ENCODE measurements around the gene CCS.

CCS gene

GRCh38 chr11:66547662-66548009 lies 45.3 kb upstream of the CCS start:
- TF ChIP-seq, protein P1, sequence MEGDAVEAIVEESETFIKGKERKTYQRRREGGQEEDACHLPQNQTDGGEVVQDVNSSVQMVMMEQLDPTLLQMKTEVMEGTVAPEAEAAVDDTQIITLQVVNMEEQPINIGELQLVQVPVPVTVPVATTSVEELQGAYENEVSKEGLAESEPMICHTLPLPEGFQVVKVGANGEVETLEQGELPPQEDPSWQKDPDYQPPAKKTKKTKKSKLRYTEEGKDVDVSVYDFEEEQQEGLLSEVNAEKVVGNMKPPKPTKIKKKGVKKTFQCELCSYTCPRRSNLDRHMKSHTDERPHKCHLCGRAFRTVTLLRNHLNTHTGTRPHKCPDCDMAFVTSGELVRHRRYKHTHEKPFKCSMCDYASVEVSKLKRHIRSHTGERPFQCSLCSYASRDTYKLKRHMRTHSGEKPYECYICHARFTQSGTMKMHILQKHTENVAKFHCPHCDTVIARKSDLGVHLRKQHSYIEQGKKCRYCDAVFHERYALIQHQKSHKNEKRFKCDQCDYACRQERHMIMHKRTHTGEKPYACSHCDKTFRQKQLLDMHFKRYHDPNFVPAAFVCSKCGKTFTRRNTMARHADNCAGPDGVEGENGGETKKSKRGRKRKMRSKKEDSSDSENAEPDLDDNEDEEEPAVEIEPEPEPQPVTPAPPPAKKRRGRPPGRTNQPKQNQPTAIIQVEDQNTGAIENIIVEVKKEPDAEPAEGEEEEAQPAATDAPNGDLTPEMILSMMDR (IDR thresholded peaks at IDR 0.05; ENCODE audit: control insufficient read depth, extremely low read depth, insufficient read depth) = no peak
- DNase-seq (ENCODE audit: low read depth) = no peak
- H3K4me3 ChIP-seq (ENCODE audit: low read depth, low read length) = no peak overlapping the region

DNA sequence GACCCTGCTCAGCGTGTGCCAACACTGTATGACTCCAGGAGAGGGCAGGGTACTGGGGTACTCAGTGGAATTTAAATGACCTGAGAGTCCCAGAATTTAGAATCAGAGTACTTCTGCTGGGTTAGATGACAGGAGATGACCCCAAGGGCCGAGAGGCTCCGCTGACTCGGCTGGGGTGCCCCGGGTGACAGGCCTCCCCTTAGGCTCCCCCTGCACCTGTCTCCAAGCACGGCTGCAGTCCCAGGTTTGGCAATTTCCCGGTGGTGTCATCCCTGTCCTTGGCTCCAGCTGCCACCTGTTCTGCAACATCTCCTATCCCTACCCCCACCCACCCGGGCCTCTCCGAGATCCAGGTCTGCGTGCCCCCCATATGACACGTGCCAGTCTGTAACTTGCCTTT lies 44.9 kb upstream of the CCS start:
- TF ChIP-seq, protein P1 (IDR thresholded peaks at IDR 0.05; ENCODE audit: control insufficient read depth, extremely low read depth, insufficient read depth) = no peak
- H3K4me3 ChIP-seq (ENCODE audit: low read depth, low read length) = no peak overlapping the region
- DNase-seq (ENCODE audit: low read depth) = no peak

- TF ChIP-seq, protein P1 (IDR thresholded peaks at IDR 0.05; ENCODE audit: control insufficient read depth, extremely low read depth, insufficient read depth) = no peak
- DNase-seq (ENCODE audit: low read depth) = no peak
- no peak overlapping the region for H3K4me3 ChIP-seq (ENCODE audit: low read depth, low read length)
Measured at GRCh38 chr11:66548774-66549630, 44.0 kb upstream of the CCS start.

- TF ChIP-seq, protein P1 (IDR thresholded peaks at IDR 0.05; ENCODE audit: control insufficient read depth, extremely low read depth, insufficient read depth) = no peak
- no peak overlapping the region for H3K4me3 ChIP-seq (ENCODE audit: low read depth, low read length)
Measured at GRCh38 chr11:66549696-66550095, 43.3 kb upstream of the CCS start.

DNA sequence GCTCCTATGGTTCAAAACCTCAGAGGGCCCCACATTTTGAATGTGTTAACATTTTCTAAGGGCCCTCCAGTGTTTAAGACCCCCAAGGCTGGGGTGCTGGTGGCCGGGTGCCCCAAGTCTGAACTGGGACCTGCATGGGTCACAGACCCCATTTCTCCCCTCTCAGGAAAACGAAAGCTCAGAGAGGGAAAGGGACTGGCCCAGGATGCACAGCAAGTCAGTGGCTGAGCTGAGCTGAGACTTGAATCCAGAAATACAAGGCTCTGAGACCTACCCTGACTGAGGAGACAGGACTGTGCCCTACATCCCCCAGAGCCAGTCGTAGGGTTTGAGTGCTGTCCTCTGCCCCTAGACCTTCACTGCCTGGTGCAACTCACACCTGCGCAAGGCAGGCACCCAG lies 42.1 kb upstream of the CCS start:
- H3K4me3 ChIP-seq (ENCODE audit: low read depth, low read length) = no peak overlapping the region
- TF ChIP-seq, protein P1 (IDR thresholded peaks at IDR 0.05; ENCODE audit: control insufficient read depth, extremely low read depth, insufficient read depth) = no peak
- no peak for DNase-seq (ENCODE audit: low read depth)

More at GRCh38 chr11:66549696-66550095, 43.3 kb upstream of the CCS start:
- no peak for DNase-seq (ENCODE audit: low read depth)

- H3K4me3 ChIP-seq (ENCODE audit: low read depth, low read length) = no peak overlapping the region
- TF ChIP-seq, protein P1 (IDR thresholded peaks at IDR 0.05; ENCODE audit: control insufficient read depth, extremely low read depth, insufficient read depth) = no peak
- no peak for DNase-seq (ENCODE audit: low read depth)
Measured at GRCh38 chr11:66554602-66555001, 38.4 kb upstream of the CCS start.

GRCh38 chr11:66555416-66555815 lies 37.6 kb upstream of the CCS start:
- DNase-seq (ENCODE audit: low read depth) = no peak
- TF ChIP-seq, protein P1 (IDR thresholded peaks at IDR 0.05; ENCODE audit: control insufficient read depth, extremely low read depth, insufficient read depth) = no peak
- no peak overlapping the region for H3K4me3 ChIP-seq (ENCODE audit: low read depth, low read length)
